KG1 (cell line): Measurements from ENCODE around the gene SHISA5.
"Not testable (repeated sequence)": the region's sequence is repeated elsewhere in the genome, so short reads cannot be mapped to it uniquely, and the experiment has no call there.

Source experiments
- DNase-seq: peaks from one replicate; lab custom pipeline; 2025; lab: John Stamatoyannopoulos, UW

Gene SHISA5

GRCh38 chr3:48504051-48504946, at the start of gene SHISA5:
SHISA5 (minus strand) TSS chr3:48504174; CDS start chr3:48504094, 80 bp downstream.
- DNase-seq = no peak

- no peak for DNase-seq
Measured at GRCh38 chr3:48553361-48553760, 49.4 kb upstream of the SHISA5 start.

GRCh38 chr3:48552111-48552951, 48.4 kb upstream of the SHISA5 start:
- no peak for DNase-seq

DNA sequence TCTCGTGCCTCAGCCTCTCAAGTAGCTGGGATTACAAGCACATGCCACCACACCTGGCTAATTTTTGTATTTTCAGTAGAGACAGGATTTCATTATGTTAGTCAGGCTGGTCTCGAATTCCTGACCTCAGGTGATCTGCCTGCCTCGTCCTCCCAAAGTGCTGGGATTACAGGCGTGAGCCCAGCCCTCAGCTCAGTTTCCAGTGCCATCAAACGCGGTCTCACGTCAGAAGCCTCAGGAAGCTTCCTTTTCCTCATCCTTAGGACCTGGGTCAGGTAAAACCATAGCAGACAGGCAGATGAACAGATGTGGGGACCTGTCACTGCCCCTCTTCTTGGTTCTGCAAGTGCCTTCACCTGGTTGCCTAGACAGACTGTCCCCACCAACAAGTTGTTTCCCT, 47.7 kb upstream of the SHISA5 start:
- DNase-seq = not testable (repeated sequence)

GRCh38 chr3:48548729-48549705, 45.0 kb upstream of the SHISA5 start:
- DNase-seq = peak; percentile 64

GRCh38 chr3:48548126-48548525, 44.2 kb upstream of the SHISA5 start:
- no peak for DNase-seq

DNA sequence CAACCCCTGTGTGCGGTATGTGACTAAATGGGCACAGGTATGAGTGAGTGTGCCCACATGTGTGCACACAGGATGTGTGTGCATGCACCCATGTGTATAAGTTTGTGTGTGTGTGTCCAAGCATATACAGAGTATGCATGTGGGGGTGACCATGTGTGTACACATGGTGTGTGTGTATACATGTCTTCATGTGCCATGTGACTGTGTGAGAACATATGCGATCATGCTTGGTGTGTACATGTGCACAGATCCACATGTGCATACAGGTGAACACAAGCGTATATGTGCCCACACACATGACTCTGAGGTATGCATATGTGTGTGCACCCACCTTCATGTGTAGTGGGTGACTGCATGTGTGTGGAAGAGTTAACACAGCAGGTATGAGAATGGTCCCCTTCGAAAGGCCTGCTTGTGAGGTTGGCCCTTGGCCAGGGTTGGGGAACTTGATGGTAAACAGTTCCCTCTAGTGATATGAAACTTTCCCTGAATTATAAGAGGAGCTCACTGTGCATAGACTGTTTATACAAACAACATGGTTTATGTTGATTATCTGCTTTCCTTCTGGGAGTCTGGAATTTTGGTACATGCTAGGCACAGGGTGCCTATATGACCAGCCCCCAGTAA, 42.3 kb upstream of the SHISA5 start:
- DNase-seq = no peak

GRCh38 chr3:48544141-48544540, 40.2 kb upstream of the SHISA5 start:
- DNase-seq = no peak

DNA sequence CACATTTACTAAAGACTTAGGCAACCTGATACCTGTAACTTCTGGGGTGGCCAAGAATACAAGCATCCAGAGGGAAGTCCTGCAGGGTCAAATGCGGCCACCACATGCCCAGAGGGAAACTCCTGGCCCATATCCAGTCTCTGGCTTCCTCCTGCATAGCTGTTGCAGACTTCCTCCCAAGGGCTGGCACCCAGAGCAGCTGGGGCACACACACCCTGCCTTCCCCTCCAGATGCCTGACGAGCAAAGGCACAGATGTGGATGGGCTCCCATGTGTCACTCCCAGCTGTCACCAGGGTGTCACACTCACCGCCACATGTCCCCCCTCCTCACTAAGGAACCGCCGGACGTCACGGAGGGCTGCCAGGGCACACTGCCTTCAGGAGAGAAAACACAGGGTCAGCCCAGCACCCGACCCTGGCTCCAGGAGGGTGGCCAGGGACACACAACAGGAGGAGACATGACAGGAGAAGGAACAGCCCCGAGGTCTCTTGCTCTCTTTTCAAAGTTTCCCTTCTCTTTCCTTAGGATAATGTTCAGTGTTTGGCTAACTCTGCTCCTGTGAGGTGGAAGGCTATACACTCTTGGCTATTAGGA, 39.4 kb upstream of the SHISA5 start:
- DNase-seq = no peak

DNA sequence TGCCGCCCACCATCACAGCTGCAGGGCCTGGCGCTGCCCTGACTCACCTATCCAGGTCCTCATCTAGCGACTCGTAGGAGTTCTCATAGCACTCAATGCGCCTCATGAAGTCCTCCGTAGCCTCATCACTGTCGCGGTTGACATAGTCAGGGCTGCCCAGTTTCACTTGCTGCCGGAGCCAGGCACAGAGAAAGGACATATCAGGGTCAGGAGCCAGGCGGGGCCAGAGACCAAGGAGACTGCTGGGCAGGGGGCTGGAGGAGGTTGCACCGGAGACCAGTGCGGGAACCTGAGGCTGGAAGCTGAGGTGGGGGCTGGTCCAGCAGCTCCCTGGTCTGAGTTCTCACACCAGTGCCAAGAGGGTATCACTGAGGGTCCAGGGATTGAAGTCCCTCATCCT, 34.5 kb upstream of the SHISA5 start:
- DNase-seq = no peak

GRCh38 chr3:48536785-48537184, 32.8 kb upstream of the SHISA5 start:
- DNase-seq = no peak

DNA sequence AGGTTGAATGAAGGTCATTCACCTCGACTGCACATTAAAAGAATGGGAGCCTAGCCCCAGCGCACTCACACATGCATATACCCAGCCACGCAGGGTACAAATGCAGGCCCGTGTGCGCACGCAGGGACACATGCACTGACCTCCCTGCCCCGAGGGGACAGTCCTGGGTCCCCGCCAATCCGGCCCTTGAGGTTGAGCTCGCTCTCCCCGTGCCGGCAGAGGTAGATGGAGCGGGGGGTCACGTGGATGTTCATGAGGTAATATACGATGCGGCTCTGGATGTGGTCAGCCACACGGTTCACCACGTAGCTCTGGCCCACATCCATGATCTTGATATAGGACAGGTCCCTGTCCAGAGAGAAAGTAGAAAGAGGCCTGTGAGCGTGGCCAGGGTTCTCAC, 32.1 kb upstream of the SHISA5 start:
- no peak for DNase-seq

- no peak for DNase-seq
Measured at GRCh38 chr3:48535578-48535977, 31.6 kb upstream of the SHISA5 start.

- DNase-seq = no peak
Measured at GRCh38 chr3:48532977-48533337, 29.0 kb upstream of the SHISA5 start.

DNA sequence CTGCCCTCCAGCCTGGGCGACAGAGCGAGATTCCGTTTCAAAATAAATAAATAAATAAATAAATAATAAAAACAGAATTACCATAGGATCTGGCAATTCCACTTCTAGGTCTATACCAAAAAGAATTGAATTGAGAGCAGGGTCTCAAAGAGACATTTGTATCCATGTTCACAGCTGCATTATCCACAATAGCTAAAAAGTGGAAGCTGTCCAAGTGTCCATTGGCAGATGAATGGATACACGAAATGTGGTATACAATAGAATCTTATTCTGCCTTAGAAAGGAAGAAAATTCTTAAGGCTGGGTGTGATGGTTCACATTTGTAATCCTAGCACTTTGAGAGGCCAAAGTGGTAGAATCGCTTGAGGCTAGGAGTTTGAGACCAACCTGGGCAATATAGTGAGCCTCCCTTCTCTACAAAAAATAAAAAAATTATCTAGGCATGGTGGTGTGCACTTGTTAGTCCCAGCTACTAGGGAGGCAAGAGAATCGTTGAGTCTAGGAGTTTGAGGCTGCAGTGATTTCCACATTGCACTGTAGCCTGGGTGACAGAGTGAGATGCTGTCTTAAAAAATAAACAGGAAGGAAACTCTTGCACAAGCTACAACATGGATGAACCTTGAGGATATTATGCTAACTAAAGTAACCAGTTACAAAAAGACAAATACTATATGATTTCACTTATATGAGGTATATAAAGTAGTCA, 28.4 kb upstream of the SHISA5 start:
- no peak for DNase-seq

DNA sequence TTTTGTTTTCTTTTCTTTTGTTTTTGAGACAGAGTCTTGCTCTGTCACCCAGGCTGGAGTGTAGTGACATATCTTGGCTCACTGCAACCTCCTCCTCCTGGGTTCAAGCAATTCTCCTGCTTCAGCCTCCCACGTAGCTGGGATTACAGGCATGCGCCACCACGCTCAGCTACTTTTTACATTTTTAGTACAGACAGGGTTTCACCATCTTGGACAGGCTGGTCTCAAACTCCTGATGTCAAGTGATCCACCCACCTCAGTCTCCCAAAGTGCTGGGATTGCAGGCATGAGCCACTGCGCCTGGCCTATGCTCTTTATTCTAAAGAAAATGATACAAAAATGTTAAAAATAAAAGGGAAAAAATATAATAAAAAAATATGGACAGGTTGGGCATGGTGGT, 26.7 kb upstream of the SHISA5 start:
- not testable (repeated sequence) for DNase-seq

DNA sequence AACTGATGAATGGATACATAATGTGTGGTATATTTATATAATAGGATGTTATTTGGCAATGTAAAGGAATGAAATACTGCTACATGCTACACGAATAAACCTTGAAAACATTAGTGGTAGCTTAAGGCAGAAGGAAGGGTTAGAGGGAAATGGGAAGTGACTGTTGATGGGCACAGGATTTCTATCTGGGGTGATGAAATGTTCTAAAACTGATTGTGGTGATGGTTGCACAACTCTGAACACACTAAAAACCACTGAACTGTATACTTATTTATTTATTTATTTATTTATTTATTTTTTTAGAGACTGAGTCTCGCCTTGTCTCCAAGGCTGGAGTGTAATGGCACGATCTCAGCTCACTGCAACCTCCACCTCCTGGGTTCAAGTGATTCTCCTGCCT, 24.8 kb upstream of the SHISA5 start:
- no peak for DNase-seq

DNA sequence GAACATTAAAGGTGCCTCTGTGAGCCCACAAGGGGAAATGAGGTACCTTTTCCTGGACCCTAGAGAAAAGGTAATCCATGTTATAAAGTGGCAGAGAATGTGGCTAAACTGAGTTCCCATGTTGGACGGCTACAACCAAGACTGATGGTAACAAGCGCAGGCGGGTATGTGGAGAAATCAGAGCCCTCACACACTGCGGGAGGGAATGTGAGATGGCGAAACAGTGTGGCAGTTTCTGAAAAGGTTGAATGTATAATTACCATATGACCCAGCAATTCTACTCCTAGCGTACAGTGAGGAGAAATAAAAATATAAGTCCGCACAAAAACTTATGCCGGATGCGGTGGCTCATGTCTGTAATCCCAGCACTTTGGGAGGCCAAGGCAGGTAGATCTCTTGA, 24.1 kb upstream of the SHISA5 start:
- no peak for DNase-seq

DNA sequence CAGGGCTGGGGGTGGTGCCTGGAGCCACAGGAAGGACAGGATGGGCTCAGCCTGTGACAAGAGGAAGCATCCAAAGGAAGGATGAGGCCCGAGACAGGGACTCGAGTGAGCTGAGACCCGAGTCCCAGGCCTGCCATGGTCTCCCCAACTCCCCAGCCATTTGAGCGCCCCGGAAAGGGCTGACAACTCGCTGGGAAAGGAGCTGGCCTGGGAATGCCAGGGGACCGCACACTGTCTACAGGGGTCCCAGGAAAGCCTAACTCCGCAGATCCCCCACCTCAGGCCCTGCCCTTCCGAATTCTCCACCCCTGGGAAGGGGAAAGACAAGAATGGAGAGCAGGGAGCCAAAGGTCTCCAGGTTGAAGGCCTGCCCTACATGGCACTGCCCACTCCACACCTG, 21.0 kb upstream of the SHISA5 start:
- DNase-seq = no peak

- no peak for DNase-seq
Measured at GRCh38 chr3:48521635-48522034, 17.7 kb upstream of the SHISA5 start.
